H1 (cell line): ENCODE results near the gene SDSL. TPM values are rescaled to one million over a fixed set of nuclear protein-coding genes. Genes with fewer than 3 reads are reported as not detected.

Experiments used
- CTCF ChIA-PET: fragments of 300-600 bp; sonication (Branson Sonifier 250); formaldehyde crosslinking; loops from one replicate; lab custom pipeline; 2021; ENCODE audit not compliant: partially characterized antibody; lab: Charles Lee
- POLR2A ChIA-PET: fragments of 300-600 bp; sonication (Branson Sonifier 250); formaldehyde crosslinking; loops from one replicate; lab custom pipeline; 2021; ENCODE audit warnings: inconsistent platforms; ENCODE audit not compliant: partially characterized antibody; lab: Charles Lee
- DNase-seq, 2 experiments: peaks; one replicate each; pipeline versions ENCODE4 v3.0.0 to v3.0.0-alpha.2; 2010 to 2022; ENCODE audit warnings: low spot score in 2 of 2, low read depth in 1 of 2, mixed read lengths in 1 of 2
- FAIRE-seq: peaks from 2 replicates; lab custom pipeline; 2011; peaks lifted over from hg19 to GRCh38; lab: Jason Lieb, UNC
- H2AFZ ChIP-seq: 2 replicates; pipeline ENCODE4 v1.8.1; 2012; ENCODE audit warnings: low read length, inconsistent platforms
- H2AK5ac ChIP-seq: 2 replicates; pipeline ENCODE4 v1.6.1; 2013; ENCODE audit warnings: low read depth, low read length
- H2BK120ac ChIP-seq: replicated peaks from 2 replicates; pipeline ENCODE3; 2013; ENCODE audit warnings: low read depth, low read length, inconsistent platforms
- H2BK12ac ChIP-seq: 2 replicates; pipeline ENCODE4 v1.6.1; 2013; ENCODE audit warnings: low read depth, low read length
- H2BK15ac ChIP-seq: 2 replicates; pipeline ENCODE4 v1.6.1; 2013; ENCODE audit warnings: low read length
- H2BK20ac ChIP-seq: 2 replicates; pipeline ENCODE4 v1.6.1; 2013; ENCODE audit warnings: low read length
- H2BK5ac ChIP-seq: 2 replicates; pipeline ENCODE4 v1.6.1; 2013; ENCODE audit warnings: low read depth, low read length
- H3K14ac ChIP-seq: 2 replicates; pipeline ENCODE4 v1.6.1; 2013; ENCODE audit warnings: inconsistent platforms; ENCODE audit not compliant: insufficient read length
- H3K18ac ChIP-seq: 2 replicates; pipeline ENCODE4 v1.6.1; 2013; ENCODE audit warnings: low read length; ENCODE audit errors: extremely low read depth
- H3K23ac ChIP-seq: 2 replicates; pipeline ENCODE4 v1.6.1; 2013; ENCODE audit warnings: inconsistent platforms; ENCODE audit not compliant: insufficient read length
- H3K23me2 ChIP-seq: 2 replicates; pipeline ENCODE4 v1.6.1; 2013; ENCODE audit warnings: low read depth, low read length
- H3K27ac ChIP-seq: 2 replicates; pipeline ENCODE4 v1.6.1; 2011; ENCODE audit warnings: low read depth, low read length, inconsistent platforms
- H3K27me3 ChIP-seq, 4 experiments: replicated peaks in 1 of 4; 1 replicate in 1 of 4; 2 replicates in 3 of 4; pipeline versions ENCODE4 v1.6.1 to v1.8.1; 2011 to 2013; ENCODE audit warnings: low read length in 3 of 4, mild to moderate bottlenecking in 3 of 4, inconsistent platforms in 2 of 4, mixed read lengths in 2 of 4, moderate library complexity in 1 of 4; ENCODE audit not compliant: control insufficient read depth in 3 of 4, insufficient read depth in 3 of 4; ENCODE audit errors: extremely low read depth in 1 of 4
- H3K36me3 ChIP-seq, 4 experiments: 2 replicates each; pipeline versions ENCODE4 v1.6.1 to v1.8.1; 2011 to 2013; ENCODE audit warnings: mild to moderate bottlenecking in 4 of 4, low read length in 3 of 4, moderate library complexity in 2 of 4, control low read depth in 1 of 4, inconsistent platforms in 1 of 4; ENCODE audit not compliant: insufficient read depth in 4 of 4, control insufficient read depth in 2 of 4
- H3K4ac ChIP-seq: replicated peaks from 2 replicates; pipeline ENCODE3; 2013; ENCODE audit warnings: low read length, low read depth, mixed read lengths, inconsistent platforms; ENCODE audit not compliant: insufficient read length
- H3K4me1 ChIP-seq, 4 experiments: replicated peaks in 1 of 4; 1 replicate in 1 of 4; 2 replicates in 3 of 4; pipeline versions ENCODE4 v1.6.1 to v1.8.1; 2011 to 2013; ENCODE audit warnings: low read length in 3 of 4, inconsistent platforms in 2 of 4, mixed read lengths in 1 of 4; ENCODE audit not compliant: insufficient read depth in 4 of 4, control insufficient read depth in 3 of 4
- H3K4me2 ChIP-seq, 2 experiments: 2 replicates each; pipeline versions ENCODE4 v1.6.1 to v1.8.1; 2011 to 2013; ENCODE audit warnings: low read depth in 2 of 2, low read length in 2 of 2, control low read depth in 1 of 2, inconsistent platforms in 1 of 2, mild to moderate bottlenecking in 1 of 2; ENCODE audit not compliant: insufficient read depth in 1 of 2
- H3K4me3 ChIP-seq, 4 experiments: fragments of 200-600, 300-600 bp in 1 of 4; sonication (generic), shearing (Covaris generic), sonication (Bioruptor Twin) in 1 of 4; 2 replicates each; pipeline versions ENCODE4 v1.5.1 to v1.8.1; 2011 to 2016; ENCODE audit warnings: low read length in 4 of 4, low read depth in 3 of 4, control low read depth in 2 of 4, inconsistent platforms in 2 of 4, mild to moderate bottlenecking in 2 of 4, mixed read lengths in 1 of 4, moderate library complexity in 1 of 4; ENCODE audit not compliant: insufficient read depth in 2 of 4; ENCODE audit errors: extremely low read depth in 1 of 4
- H3K56ac ChIP-seq: replicated peaks from 2 replicates; pipeline ENCODE3; 2013; ENCODE audit warnings: low read depth, mild to moderate bottlenecking, mixed read lengths, low read length, inconsistent platforms; ENCODE audit not compliant: insufficient read length
- H3K79me1 ChIP-seq: 2 replicates; pipeline ENCODE4 v1.6.1; 2013; ENCODE audit warnings: low read depth, low read length, control low read depth
- H3K79me2 ChIP-seq, 2 experiments: 2 replicates each; pipeline versions ENCODE4 v1.6.1 to v1.8.1; 2012 to 2013; ENCODE audit warnings: low read length in 2 of 2, mild to moderate bottlenecking in 2 of 2, inconsistent platforms in 1 of 2; ENCODE audit not compliant: insufficient read depth in 2 of 2, control insufficient read depth in 1 of 2
- H3K9ac ChIP-seq, 4 experiments: replicated peaks in 1 of 4; 1 replicate in 1 of 4; 2 replicates in 3 of 4; pipeline versions ENCODE4 v1.6.1 to v1.8.1; 2011 to 2013; ENCODE audit warnings: low read depth in 3 of 4, low read length in 3 of 4, control low read depth in 2 of 4, mild to moderate bottlenecking in 2 of 4, moderate library complexity in 2 of 4, inconsistent platforms in 1 of 4; ENCODE audit errors: extremely low read depth in 1 of 4
- H3K9me3 ChIP-seq, 2 experiments: 2 replicates each; pipeline versions ENCODE4 v1.6.1 to v1.8.1; 2012 to 2013; ENCODE audit warnings: mild to moderate bottlenecking in 2 of 2, moderate library complexity in 2 of 2, control low read depth in 1 of 2, inconsistent platforms in 1 of 2, low read depth in 1 of 2, low read length in 1 of 2, mixed read lengths in 1 of 2; ENCODE audit not compliant: insufficient read depth in 2 of 2
- H4K20me1 ChIP-seq, 2 experiments: replicated peaks in 1 of 2; 2 replicates each; pipeline versions ENCODE3 to v1.8.1; 2011 to 2013; ENCODE audit warnings: inconsistent platforms in 2 of 2, low read length in 2 of 2, mild to moderate bottlenecking in 1 of 2; ENCODE audit not compliant: insufficient read depth in 2 of 2, control insufficient read depth in 1 of 2
- H4K5ac ChIP-seq: 2 replicates; pipeline ENCODE4 v1.6.1; 2013; ENCODE audit warnings: low read length, low read depth, mixed read lengths, inconsistent platforms; ENCODE audit not compliant: insufficient read length
- H4K8ac ChIP-seq: 2 replicates; pipeline ENCODE4 v1.8.0; 2013; ENCODE audit warnings: mild to moderate bottlenecking, moderate library complexity, low read length, inconsistent platforms; ENCODE audit not compliant: insufficient read depth; ENCODE audit errors: extremely low read depth
- H4K91ac ChIP-seq: replicated peaks from 2 replicates; pipeline ENCODE3; 2013; ENCODE audit warnings: low read length, mixed read lengths, inconsistent platforms; ENCODE audit not compliant: insufficient read length
- BACH1 ChIP-seq: IDR thresholded peaks from 2 replicates; pipeline ENCODE4 v1.6.1; 2012; ENCODE audit warnings: low read length, improper control_type of control experiment
- EP300 ChIP-seq, 2 experiments: IDR thresholded peaks; 1 replicate in 1 of 2; 2 replicates in 1 of 2; pipeline ENCODE4 v1.6.1; 2011 to 2012; ENCODE audit warnings: low read depth in 2 of 2, low read length in 2 of 2, mild to moderate bottlenecking in 2 of 2, borderline replicate concordance in 1 of 2, inconsistent platforms in 1 of 2, moderate library complexity in 1 of 2
- KDM5A ChIP-seq: fragments of 200-600 bp; IDR thresholded peaks from 2 replicates; pipeline ENCODE4 v1.7.1; 2012; ENCODE audit warnings: mild to moderate bottlenecking, low read length, inconsistent platforms, mixed read lengths
- WGBS, 2 experiments: shearing (Covaris generic) in 1 of 2; methylation state at CpG; one replicate each; pipeline versions ENCODE4 v1.1.6 to v1.1.7; 2013 to 2015; ENCODE audit warnings: low lambda C conversion rate in 2 of 2, mixed read lengths in 2 of 2, inconsistent platforms in 1 of 2, low coverage in 1 of 2, missing lambda C conversion rate in 1 of 2; ENCODE audit not compliant: insufficient replicate concordance in 2 of 2, insufficient coverage in 1 of 2, insufficient read length in 1 of 2; ENCODE audit errors: extremely low coverage in 1 of 2, missing lambda C conversion rate in 1 of 2; 5-methylcytosine and 5-hydroxymethylcytosine counted together
- polyA plus RNA-seq, 7 experiments: library from polyadenylated mRNA; depleted of rRNA in 3 of 7; stranded (reverse) in 5 of 7; unstranded in 2 of 7; fragments of >200 nt in 5 of 7; fragments of 200-250 nt in 2 of 7; gene quantifications; 1 replicate in 5 of 7; 2 replicates in 1 of 7; 4 replicates in 1 of 7; pipeline versions ENCODE4 v1.2.1 to v1.2.3, GENCODE V29; 2011 to 2013; ENCODE audit warnings: missing spikeins in 2 of 7, mixed read lengths in 2 of 7
- total RNA-seq: library from RNA; stranded (reverse); fragmentation: NEBNext Ultra II Directional; extraction: Animal tissue kit (Norgen Biotek cat#: 25700); gene quantifications from 2 replicates; pipeline ENCODE4 v1.2.1, GENCODE V29; 2021

The SDSL gene
- total and polyA plus RNA-seq, 2 of the 8 experiments (the other 6 are each of a cell fraction or from before 2014, with no cell fraction given) = 0.69 to 1.3 TPM

DNA sequence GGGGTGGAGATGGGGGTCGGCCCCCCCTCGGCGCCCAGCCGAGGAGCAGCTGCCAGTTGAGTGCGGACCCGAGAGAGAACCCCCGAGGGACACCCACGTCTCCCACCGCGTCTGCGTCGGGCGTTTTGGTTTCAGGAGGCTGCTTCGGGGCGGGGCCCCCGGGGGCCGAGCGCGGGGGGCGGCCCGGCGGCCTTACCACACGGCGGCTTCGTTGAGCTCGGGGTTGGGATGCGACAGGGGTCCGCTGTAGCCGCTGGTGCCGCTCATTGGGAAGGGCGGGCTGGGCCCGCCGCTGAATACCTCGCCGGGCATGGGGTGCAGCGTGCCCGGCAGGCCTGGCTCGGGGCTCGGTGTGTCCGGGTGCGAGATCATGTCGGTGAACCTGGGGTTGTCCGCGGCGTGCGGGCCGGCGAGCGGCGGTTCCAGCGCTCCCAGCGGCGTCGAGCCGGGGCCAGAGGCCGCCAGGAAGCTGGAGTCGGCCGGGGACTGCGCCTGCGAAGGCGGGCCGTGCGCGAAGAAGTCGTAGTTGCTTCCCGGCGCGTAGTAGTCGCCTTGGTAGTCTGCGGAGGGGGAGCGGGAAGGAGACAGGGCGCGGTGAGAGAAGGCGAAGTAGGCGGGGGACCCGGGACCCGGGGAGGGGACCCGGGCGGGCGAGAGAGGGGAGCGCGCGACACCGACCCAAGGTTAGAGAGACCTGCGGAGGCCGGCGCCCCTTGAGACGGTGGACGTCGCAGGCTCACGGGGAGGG lies 41.0 kb downstream of the SDSL start:
- CTCF ChIA-PET = interaction anchor here (0.7 to 8.0 kb wide), 18 partner anchors 8 to 284 kb away, joined by 3 to 82 read pairs (median 4); partner anchors contain the start of gene LHX5
- no peak for TF ChIP-seq KDM5A
- TF ChIP-seq EP300 (IDR thresholded peaks at IDR 0.05; ENCODE audit: borderline replicate concordance in 1 of 2, low read depth in 2 of 2, low read length in 2 of 2) = no peak
- no peak for TF ChIP-seq BACH1

More for the DNA sequence above, 41.0 kb downstream of the SDSL start:
- no peak overlapping the region for H2AK5ac ChIP-seq
- H2BK15ac ChIP-seq = 0 out of 2 replicates have a peak overlapping the region, but pooled peaks have one; percentile 61
- H3K56ac ChIP-seq = no peak overlapping the region
- H3K9ac ChIP-seq = no peak overlapping the region
- H3K36me3 ChIP-seq = peaks cover 3 to 51% (median 7%) of the 10 kb centered on the region in 4 experiments; a peak in 5 of 8 replicates
- no peak overlapping the region for H3K23ac ChIP-seq
- no peak overlapping the region for H3K4ac ChIP-seq
- FAIRE-seq (no peak), DNase-seq (peak in 1 of 2 experiments; percentile 75)
- H3K4me1 ChIP-seq = peaks cover 4 to 41% (median 30%) of the 10 kb centered on the region in 4 experiments
- no peaks in the 10 kb centered on the region for H3K9me3 ChIP-seq
- WGBS, 2 experiments = 4% methylated on average over 53 of the region's 91 CpGs; no CpG with 5 or more reads in 1 of the 2 experiments
- no peaks in the 10 kb centered on the region for H3K79me2 ChIP-seq
- H2BK12ac ChIP-seq = peak overlapping the region; percentile 68; the same call in 1 of the 2 replicates
- H4K20me1 ChIP-seq = peaks cover 8 to 12% of the 10 kb centered on the region in 2 experiments
- no peak overlapping the region for H3K27ac ChIP-seq
- H3K79me1 ChIP-seq = no peaks in the 10 kb centered on the region
- H4K91ac ChIP-seq = no peak overlapping the region
- H3K4me3 ChIP-seq = peak overlapping the region; percentile 22 to 66 (median 48)
- no peak overlapping the region for H2BK120ac ChIP-seq
- H2AFZ ChIP-seq = no peak overlapping the region
- peaks cover 10% of the 10 kb centered on the region; the same call in 1 of the 2 replicates for H3K23me2 ChIP-seq
- peak overlapping the region; percentile 69 to 93 for H3K4me2 ChIP-seq
- H4K5ac ChIP-seq = no peak overlapping the region
- peak overlapping the region; percentile 72 for H4K8ac ChIP-seq
- H2BK20ac ChIP-seq = no peak overlapping the region
- H3K18ac ChIP-seq = peak overlapping the region; percentile 38
- H2BK5ac ChIP-seq = no peak overlapping the region
- POLR2A ChIA-PET = interaction anchor here (0.7 to 1.3 kb wide), 2 partner anchors 14 to 20 kb away, joined by 3 to 5 read pairs; no protein-coding TSS in a partner anchor
- peaks cover 59 to 67% (median 61%) of the 10 kb centered on the region in 4 experiments for H3K27me3 ChIP-seq
- no peak overlapping the region for H3K14ac ChIP-seq
